Activated CD4-positive, alpha-beta T cell treated with anti-CD3 and anti-CD28 coated beads for 36 hours (primary cell): Measurements from ENCODE around the gene JAG1. TPM values are rescaled to one million over a fixed set of nuclear protein-coding genes. Genes with fewer than 3 reads are reported as not detected.

Source experiments
- microRNA-seq: library from miRNA; unstranded; fragments of <30 nt; microRNA quantifications from one replicate; pipeline ENCODE4 v1.2.0, GENCODE V29; 2021; ENCODE audit warnings: borderline replicate concordance
- total RNA-seq, 2 experiments: library from RNA; stranded (reverse); gene quantifications; one replicate each; pipeline ENCODE4 v1.2.3, GENCODE V29; 2021

The JAG1 gene
- total RNA-seq, 2 experiments from 2014 or later: 0.30 to 0.44 TPM

Small RNAs within 50 kb of the gene (microRNA-seq; reads per million reads assigned to microRNA genes)
- not detected for gene MIR6870

Other genes with a start within 250 kb of the JAG1 start
- 1 to 10 TPM; 7.4 to 9.5 TPM for gene MKKS, start 239.8 kb downstream of the JAG1 start, total RNA-seq
- gene SLX4IP, start 238.7 kb downstream of the JAG1 start, total RNA-seq: 1 to 10 TPM; 7.4 to 7.8 TPM